ENCODE results near the gene PDLIM7.

Gene PDLIM7

GRCh38 chr5:177455661-177456590 is 41.5 kb downstream of the PDLIM7 start:
- peak; percentile 85 for DNase-seq (ENCODE audit: low read depth)

- peak; percentile 86 for DNase-seq (ENCODE audit: low read depth)
Observed at GRCh38 chr5:177455036-177455660, 42.3 kb downstream of the PDLIM7 start.

- DNase-seq (ENCODE audit: low read depth) = peak; percentile 91
Observed at GRCh38 chr5:177454397-177455035, 42.9 kb downstream of the PDLIM7 start.

- no peak for DNase-seq (ENCODE audit: low read depth)
Observed at GRCh38 chr5:177453852-177454396, 43.5 kb downstream of the PDLIM7 start.

- DNase-seq (ENCODE audit: low read depth) = no peak
Observed at GRCh38 chr5:177452688-177453638, 44.4 kb downstream of the PDLIM7 start.

- DNase-seq (ENCODE audit: low read depth) = no peak
Observed at GRCh38 chr5:177450667-177451424, 46.6 kb downstream of the PDLIM7 start.

- DNase-seq (ENCODE audit: low read depth) = no peak
Observed at GRCh38 chr5:177449140-177450061, 48.0 kb downstream of the PDLIM7 start.

- DNase-seq (ENCODE audit: low read depth) = no peak
Observed at GRCh38 chr5:177448244-177448950, 49.0 kb downstream of the PDLIM7 start.

GRCh38 chr5:177447611-177448243 is 49.7 kb downstream of the PDLIM7 start:
- DNase-seq (ENCODE audit: low read depth) = no peak

GRCh38 chr5:177447066-177447610 is 50.3 kb downstream of the PDLIM7 start:
- peak; percentile 78 for DNase-seq (ENCODE audit: low read depth)

GRCh38 chr5:177446200-177447065 is 51.0 kb downstream of the PDLIM7 start, which contains the start of gene PRR7:
TSS of gene PRR7 (plus strand) at chr5:177446814. CDS start at chr5:177455068, 8,254 bp downstream.
- DNase-seq (ENCODE audit: low read depth) = peak; percentile 57

- no peak for DNase-seq (ENCODE audit: low read depth)
Observed at GRCh38 chr5:177445917-177446199, 51.5 kb downstream of the PDLIM7 start.

- peak; percentile 52 for DNase-seq (ENCODE audit: low read depth)
Observed at GRCh38 chr5:177445052-177445916, 52.1 kb downstream of the PDLIM7 start.

- DNase-seq (ENCODE audit: low read depth) = peak; percentile 47
Observed at GRCh38 chr5:177444106-177445051, 53.0 kb downstream of the PDLIM7 start.
